Superior temporal gyrus (tissue), 1 donor: Measurements from ENCODE around the gene DNAH3.
"Not testable (repeated sequence)": the region's sequence is repeated elsewhere in the genome, so short reads cannot be mapped to it uniquely, and the experiment has no call there.

Experiments used
- DNase-seq: peaks from one replicate; pipeline ENCODE4 v3.0.0-alpha.2; 2016; ENCODE audit errors: extremely low spot score

DNAH3 gene

DNA sequence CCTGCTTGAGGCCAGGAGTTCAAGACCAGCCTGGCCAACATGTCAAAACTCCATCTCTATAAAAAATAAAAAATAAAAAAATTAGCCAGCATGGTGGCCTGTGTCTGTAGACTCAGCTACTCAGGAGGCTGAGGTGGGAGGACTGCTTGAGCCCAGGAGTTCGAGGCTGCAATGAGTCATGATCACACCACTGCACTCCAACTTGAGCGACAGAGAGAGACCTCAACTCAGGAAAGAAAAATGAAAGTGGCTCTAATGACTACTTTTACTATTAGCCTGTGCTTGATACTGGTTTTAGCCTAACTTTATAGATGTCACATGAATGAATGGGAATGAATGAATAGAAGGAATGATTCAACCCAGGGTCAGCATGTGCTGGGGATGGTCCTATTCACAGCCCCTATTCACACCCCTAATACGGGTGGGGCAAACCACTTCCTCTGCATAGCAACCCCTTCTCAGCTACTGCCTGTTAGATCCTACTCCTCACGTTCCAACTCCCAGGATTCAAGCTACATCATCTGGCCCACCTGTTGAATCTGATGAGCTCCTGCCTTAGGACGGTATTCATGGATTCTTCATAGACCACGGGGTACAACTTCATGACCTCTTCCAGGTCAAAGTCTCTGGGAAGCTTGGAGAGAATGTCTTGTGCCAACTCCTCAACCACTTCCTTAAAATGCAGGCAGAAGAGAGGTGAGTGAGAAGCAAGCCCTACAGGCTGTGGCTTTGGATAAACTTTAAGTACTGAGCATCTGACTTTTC is 209.6 kb downstream of the DNAH3 start:
- no peak for DNase-seq

DNA sequence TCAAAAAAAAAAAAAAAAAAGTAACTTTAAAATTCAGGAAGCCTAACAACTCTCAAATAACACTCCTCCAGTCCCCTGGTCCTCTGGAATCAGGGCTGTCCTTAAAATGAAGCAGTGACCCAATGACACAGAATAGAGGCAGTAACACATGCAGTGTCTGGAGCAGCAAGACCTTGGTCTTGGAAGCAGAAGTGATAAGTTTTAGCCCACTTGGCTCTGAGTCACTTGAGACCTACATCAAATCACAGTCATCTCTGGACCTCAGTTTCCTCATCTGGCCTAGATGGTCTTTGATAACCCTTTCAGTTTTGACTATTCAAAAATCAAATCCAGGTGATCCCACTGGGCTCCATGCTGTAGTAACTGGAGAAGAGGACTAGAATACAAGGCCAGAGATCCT is 211.0 kb downstream of the DNAH3 start:
- no peak for DNase-seq

- no peak for DNase-seq
Measured at GRCh38 chr16:20938426-20938825, 212.2 kb downstream of the DNAH3 start.

DNA sequence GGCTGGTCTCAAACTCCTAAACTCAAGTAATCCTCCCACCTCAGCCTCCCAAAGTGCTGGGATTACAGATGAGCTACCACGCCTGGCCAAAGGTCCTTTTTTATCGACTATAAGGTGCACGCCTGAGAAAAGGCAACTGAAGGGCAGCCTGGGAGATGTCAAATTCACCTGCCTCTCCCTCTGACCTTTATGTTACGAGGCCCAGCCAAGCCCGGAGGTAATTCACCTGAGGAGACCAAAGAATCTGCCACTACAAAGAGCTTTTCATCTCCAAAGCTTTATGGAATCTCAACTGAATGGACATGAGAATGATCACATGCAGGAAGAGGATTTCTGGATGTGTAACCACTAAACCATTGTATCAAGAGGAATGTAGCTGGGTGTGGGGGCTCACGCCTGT is 212.9 kb downstream of the DNAH3 start:
- DNase-seq: no peak

DNA sequence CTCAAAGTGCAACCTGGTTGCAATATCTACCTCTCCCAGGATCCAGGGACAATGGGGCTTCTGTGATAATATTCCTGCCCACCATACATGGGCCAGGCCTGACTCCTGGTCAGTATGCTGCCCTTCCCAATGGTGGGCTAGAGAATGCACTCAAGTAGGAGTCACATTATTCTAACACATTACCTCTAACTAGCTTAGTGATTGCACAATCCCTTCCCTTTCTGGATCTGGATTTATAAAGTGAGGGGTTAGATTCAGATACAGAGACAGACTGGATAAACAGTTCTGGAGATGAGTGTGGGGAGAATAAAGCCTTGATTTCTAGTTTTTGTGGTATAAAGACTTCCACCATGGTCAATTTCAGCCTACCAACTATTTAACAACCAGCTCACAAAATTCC is 217.1 kb downstream of the DNAH3 start:
- no peak for DNase-seq

GRCh38 chr16:20931066-20931600 is 219.5 kb downstream of the DNAH3 start:
- DNase-seq: no peak

GRCh38 chr16:20930365-20930690 is 220.3 kb downstream of the DNAH3 start:
- no peak for DNase-seq

DNA sequence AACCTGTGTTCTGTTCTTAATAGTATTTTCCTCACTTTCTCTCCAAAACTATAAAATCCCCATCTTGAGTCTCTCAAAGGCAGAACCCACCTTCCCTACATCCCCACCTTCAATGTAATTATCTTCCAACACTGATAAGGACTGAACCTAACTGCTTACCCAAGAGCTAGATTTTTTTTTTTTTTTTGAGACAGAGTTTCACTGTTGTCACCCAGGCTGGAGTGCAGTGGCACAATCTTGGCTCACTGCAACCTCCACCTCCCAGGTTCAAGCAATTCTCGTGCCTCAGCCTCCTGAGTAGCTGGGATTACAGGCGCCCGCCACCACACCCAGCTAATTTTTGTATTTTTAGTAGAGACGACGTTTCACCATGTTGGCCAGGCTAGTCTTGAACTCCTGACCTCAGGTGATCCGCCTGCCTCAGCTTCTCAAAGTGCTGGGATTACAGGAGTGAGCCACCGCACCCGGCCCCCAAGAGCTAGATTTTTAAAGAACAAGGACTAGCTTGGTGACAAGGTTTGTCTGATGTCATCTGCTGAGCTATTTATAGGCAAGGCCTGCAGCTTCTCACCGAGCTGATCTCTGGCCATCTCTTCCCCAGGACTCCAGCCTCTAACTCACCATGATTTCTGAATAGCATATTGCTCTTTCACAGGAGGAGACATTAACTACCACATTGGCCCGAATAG is 220.8 kb downstream of the DNAH3 start:
- not testable (repeated sequence) for DNase-seq

- DNase-seq: no peak
Measured at GRCh38 chr16:20928774-20929411, 221.8 kb downstream of the DNAH3 start.

DNA sequence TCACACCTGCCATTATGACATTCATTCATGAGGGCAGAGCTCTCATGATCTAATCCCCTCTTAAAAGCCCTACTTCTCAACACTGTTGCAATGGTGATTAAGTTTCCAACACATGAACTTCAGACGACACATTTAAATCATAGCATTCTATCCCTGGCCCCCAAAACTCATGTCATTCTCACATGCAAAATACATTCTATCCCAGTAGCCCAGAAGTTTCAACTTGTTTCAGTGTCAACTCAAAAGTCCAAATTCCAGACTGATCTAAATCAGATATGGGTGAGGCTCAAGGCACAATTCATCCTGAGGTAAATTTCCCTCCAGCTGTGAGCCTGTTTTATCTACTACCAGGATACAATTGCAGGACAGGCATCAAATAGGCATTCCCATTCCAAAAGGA is 224.9 kb downstream of the DNAH3 start:
- DNase-seq: no peak

DNA sequence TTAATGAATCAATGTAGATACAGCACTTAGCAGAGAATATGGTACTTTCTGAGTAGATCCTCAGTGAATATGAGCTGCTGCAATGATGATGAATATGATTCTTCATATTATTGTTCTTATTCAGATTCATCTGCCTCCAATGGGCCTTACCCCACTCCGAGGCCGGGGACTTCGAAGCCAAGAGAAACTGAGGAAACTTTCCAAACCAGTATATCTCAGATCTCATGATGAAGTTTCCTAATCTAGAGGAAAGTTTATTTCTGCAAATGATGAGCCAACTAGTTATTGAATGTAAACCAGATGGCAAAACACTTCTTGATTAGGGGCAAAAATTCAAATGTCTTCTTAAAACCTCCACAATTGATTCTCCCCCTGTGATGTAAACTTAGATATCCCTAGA is 226.8 kb downstream of the DNAH3 start:
- DNase-seq: no peak

DNA sequence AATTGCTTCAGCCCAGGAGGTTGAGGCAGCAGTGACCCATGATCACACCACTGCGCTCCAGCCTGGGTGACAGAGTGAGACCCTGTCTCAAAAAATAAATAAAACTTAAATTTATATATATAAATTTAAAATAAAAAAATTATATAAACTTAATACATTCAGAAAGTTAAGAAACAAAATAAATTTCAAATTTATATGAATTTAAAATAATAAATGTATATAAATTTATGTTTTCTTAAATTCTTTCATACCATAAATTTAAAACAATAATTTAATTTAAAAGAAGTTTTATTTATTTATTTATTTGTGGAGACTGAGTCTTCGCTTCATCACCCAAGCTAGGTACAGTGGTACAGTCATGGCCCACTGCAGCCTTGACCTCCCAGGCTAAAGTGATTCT is 229.8 kb downstream of the DNAH3 start:
- DNase-seq: no peak

DNA sequence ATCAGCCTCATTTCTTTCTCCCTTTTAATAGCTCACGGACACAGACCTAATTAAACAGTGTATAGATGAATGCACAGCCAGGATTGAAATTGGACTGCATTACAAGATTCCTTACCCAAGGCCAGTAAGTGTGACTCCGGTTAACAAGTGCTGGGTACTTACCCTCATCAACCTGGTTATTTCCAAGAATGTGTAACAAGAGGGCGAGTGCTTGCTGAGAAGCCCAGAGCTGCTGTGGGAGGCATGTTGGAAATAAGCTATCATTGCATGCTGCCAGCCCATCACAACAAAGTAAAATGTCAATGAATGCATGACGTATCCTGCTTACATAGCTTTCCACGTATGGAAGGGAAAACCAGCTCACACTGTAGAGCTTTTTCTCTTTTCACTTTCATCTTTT is 230.6 kb downstream of the DNAH3 start:
- DNase-seq: no peak

DNA sequence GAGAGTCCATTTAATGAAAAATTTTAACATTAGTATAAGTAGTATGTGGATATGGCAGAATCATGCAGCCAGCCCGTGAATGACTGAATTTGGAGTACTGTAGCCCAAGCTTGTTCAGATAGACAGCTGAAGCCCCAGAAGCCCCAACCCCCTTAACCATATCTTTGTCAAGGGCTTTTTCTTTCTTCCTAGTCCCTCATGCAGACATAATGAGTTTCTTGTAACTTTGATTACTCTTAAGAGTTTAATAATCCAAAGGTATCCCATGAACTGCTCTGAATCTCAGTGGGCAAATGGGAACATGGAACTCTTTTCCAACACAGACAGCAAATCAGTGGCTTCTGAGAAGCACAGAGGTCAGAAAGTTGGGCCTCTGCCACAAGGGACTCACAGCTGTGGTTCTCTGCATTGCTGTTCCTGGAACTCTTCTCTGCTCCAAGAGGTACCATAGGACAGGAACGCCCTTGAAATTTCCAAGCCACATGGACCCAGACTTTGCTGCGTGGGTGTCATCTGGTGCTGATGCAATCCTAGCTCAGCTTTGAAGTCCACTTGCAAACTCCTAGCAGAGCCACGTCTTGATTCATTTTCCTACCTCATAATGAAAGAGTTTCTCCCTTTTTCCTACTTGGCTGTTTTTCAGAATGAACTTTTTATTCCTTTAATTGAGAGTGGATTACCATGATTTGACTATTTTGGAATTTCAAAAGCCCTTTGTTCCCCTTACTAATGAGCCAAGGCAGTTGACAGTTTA is 232.0 kb downstream of the DNAH3 start:
- DNase-seq: no peak

- DNase-seq: no peak
Measured at GRCh38 chr16:20916942-20917341, 233.7 kb downstream of the DNAH3 start.

DNA sequence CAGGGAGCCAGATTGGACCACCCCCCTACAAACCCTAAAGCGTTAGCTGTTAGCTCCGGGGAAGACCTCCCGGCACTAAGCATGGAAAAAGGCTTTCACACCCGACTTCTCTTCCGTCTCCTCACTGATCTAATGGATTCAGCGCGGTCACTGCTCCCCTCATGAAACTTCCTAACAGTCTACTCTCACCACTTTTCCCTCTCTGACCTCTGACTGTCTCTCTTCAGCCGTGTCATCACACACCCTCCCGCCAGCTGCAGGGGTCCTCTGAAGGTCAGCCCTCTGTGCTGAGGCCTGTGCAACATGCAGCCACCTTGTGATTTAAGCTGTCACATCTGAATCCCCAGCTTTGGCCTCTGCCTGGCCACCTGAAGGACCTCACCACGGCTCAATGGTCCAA is 234.4 kb downstream of the DNAH3 start:
- no peak for DNase-seq

- no peak for DNase-seq
Measured at GRCh38 chr16:20911361-20911760, 239.3 kb downstream of the DNAH3 start.

- no peak for DNase-seq
Measured at GRCh38 chr16:20910781-20911321, 239.8 kb downstream of the DNAH3 start.

DNA sequence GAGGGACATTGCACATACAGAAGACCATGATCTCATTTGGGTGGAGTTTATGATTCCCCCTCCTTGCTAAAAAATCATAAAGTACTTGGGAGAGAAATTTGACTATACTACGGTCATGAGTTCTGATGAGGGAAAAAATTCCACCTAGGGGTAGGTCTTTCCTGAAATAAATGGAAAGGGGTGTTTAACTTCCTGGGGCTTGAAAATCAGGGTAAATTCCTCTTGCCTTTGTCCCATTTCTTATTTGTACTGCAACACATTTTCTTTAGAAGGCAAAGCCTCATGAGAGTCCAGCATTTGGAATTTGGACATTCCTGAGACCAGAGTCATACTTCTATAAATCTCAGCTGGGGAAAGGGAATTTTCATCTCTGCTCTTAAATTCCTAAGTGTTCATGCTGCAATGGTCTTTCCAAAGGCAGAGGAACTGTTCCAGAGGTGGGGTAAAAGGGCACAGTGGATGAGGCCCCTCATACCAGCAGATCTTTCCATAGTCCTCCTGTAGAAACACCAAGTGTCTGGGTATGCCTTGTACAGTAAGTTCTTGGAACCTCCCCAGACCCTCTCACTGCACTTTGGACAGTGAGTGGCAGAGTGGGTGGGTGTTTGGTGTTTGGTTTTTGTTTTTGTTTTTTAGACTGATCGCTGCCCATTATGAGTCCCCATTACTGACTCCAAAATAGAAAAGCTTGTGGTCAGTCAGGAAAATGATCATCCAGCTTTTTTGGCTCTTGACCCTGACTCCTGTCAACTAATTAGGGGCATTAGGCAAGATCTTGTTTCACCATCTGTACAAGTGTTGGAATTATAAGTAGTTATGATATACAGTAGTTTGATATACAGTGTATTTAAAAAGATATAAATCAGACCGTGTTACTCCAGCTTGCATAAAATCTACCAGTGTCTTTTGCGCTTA is 244.0 kb downstream of the DNAH3 start:
- no peak for DNase-seq

- no peak for DNase-seq
Measured at GRCh38 chr16:20905576-20905975, 245.1 kb downstream of the DNAH3 start.
